ENCODE results near the gene GNG3.
"Not testable (repeated sequence)": the region's sequence is repeated elsewhere in the genome, so short reads cannot be mapped to it uniquely, and the experiment has no call there.

Gene GNG3

DNA sequence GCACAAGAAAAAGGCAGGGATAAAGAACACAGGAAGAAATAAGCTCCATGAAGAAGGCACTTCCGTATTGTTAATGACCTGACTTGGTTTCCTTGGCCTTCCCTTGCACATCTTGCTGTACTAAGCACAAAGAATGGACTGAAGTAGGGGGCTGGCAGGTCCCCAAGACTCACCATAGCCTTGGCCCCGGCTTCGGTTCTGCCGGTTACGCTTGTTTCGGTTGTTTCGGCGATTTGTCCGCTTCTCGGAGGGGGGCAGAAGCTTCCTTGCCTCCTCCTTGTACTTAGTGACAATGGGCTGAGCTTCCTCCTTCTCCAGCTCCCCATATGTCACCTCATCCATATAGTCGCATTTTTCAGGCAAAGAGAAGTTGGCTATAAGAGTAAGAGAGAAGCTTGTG is 9.3 kb downstream of the GNG3 start:
- DNase-seq (ENCODE audit: low spot score): no peak

DNA sequence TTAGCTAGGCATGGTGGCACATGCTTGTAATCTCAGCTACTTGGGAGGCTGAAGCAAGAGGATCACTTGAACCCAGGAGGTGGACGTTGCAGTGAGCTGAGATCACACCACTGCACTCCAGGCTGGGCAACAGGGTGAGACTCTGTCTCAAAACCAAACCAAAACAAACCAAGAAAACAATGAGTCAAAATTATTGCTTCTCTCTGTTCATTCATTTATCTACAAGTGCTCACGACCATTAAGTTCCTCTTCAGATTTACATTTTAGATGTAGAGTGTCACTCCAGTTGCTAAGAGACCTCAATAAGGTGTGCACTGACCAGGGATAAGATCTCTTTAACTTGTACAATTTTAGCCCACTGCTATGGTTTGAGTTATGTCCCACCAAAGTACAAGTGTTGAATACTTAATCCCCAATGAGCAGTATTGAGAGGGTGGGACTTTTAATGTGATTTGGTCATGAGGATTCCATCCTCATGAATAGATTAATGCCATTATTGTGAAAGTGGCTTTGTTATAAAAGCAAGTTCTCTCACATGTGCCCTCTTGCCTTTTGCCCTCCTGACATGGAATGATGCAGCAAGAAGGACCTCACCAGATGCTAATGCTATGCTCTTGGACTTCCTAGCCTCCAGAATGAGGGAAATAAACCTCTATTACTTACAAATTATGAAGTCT is 12.0 kb downstream of the GNG3 start:
- DNase-seq (ENCODE audit: low spot score): no peak

DNA sequence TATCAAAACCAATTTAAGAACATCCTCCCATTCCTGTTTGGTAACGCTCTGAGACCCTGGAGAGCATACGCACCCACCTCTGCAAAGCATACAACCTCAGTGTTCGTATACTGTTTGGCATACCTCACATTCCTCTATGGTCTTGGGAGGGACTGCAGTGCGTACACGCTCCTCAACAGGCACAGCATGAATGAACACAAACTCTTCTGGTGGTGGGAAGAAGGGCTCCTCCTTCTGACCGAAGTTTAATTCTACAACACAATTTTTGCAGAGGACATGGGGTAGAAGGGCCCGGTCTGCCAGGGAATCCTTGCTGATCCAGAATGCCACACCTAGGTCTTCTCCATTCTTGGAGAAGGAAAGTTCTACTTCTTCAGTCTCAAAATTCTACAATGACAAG is 14.5 kb downstream of the GNG3 start:
- no peak for DNase-seq (ENCODE audit: low spot score)

- no peak for DNase-seq (ENCODE audit: low spot score)
Observed at GRCh38 chr11:62724171-62724570, 16.7 kb downstream of the GNG3 start.

- DNase-seq (ENCODE audit: low spot score): no peak
Observed at GRCh38 chr11:62725646-62726045, 18.2 kb downstream of the GNG3 start.

GRCh38 chr11:62726156-62726914 is 18.9 kb downstream of the GNG3 start:
- DNase-seq (ENCODE audit: low spot score): no peak

DNA sequence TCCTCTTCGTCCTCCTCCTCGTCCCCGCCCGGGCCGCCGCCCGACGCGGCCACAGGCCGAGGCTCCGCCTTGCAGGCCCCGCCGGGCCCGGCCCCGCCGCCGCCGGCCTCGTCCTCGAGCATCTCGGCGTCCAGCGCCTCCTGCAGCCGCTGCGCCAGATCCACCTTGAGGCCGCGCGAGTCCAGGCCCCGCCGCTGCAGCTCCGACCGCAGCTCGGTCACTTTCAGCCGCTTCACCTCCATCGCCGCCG is 19.4 kb downstream of the GNG3 start:
- no peak for DNase-seq (ENCODE audit: low spot score)

DNA sequence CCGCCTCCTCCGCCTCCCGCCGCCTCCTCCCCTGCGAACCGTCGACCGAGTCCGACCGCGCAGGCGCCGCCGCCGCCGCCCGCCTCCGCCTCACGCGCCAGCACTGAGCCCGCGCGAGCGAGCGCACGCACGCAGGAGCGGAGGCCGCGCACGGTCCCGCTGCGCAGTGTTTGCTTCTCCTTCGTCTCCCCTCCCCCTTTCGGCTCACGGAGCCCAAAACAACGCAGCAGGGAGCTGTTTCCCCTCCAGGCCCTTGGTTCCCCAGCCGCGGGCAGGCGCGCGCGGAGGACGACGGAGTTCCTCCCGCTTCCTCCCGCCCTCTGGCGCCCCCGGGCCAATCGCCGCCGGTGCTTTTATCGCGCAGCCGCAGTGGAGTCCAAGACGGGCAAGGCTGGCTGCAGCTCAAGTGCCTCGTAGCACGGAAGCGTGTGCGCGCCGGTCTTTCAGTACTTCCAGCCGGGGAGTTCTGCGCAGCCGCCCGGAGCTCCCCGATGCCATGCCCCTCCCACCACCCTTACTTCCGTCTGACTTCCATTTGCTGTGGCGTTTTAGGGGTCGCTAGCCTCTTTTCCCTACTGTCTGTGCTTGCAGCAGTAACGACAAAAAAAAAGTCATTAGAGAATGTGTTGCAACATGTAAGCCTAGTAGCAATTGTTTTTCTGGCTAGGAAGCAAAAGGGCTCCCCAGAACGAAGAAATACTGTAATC is 19.8 kb downstream of the GNG3 start, which contains the start of gene HNRNPUL2:
TSS of gene HNRNPUL2 (minus strand) at position 293 of the 707 bp plus-strand sequence. CDS start 301 bp downstream, outside the sequence.
- DNase-seq (ENCODE audit: low spot score): peak; percentile 99

DNA sequence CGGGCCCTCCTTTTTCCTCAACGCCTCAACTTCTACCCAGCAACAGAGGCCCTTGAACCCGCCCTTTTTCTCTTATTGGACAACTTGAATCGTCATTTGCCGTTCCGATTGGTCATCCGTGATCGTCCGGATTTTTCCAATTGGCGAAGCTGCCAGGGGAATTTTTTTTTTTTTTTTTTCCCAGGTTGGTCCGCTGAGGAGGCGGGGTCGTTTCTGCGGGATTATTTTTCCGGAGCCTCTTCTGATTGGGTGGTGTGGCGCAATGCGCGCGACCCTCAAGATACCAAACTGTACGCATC is 20.3 kb downstream of the GNG3 start:
- peak; percentile 97 for DNase-seq (ENCODE audit: low spot score)

- DNase-seq (ENCODE audit: low spot score): peak; percentile 93
Observed at GRCh38 chr11:62728171-62728988, 20.9 kb downstream of the GNG3 start, which contains the start of gene TTC9C. TTC9C (plus strand) TSS chr11:62728486; CDS start chr11:62728849, 363 bp downstream.

GRCh38 chr11:62730076-62730475 is 22.6 kb downstream of the GNG3 start:
- not testable (repeated sequence) for DNase-seq (ENCODE audit: low spot score)

- DNase-seq (ENCODE audit: low spot score): peak; percentile 72
Observed at GRCh38 chr11:62732830-62733229, 25.4 kb downstream of the GNG3 start.

DNA sequence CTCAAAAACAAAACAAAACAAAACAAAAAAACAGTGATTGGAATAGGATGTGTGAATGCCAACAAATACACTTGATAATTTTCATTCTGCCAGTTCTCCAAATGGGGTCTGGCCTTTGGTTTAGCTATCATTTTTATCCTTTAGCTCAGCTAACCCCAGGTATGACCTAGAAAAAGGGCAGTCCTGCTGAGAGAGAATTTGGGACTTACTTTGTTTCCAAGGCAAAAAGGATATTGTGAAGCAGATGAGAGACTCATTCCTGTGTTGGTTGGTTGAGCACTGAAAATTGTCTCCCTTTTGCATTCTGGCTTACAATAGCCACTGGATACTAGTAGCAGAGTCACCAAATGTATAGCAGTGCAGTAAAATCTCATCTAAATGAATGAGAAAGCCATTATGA is 29.7 kb downstream of the GNG3 start:
- DNase-seq (ENCODE audit: low spot score): no peak

- DNase-seq (ENCODE audit: low spot score): peak; percentile 66
Observed at GRCh38 chr11:62747475-62748160, 40.1 kb downstream of the GNG3 start.

DNA sequence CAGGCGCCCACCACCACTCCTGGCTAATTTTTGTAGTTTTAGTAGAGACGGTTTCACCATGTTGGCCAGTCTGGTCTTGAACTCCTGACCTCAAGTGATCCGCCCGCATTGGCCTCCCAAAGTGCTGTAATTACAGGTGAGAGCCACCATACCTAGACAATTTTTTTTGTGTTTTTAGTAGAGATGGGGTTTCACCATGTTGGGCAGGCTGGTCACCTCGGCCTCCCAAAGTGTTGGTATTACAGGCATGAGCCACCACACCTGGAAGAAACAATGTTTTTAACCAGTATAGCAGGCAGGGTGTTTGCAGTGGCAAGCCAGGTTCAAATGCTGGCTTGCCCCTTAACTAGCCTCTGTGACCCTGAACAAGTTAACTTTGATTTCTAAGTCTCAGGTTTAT is 42.5 kb downstream of the GNG3 start:
- DNase-seq (ENCODE audit: low spot score): not testable (repeated sequence)

DNA sequence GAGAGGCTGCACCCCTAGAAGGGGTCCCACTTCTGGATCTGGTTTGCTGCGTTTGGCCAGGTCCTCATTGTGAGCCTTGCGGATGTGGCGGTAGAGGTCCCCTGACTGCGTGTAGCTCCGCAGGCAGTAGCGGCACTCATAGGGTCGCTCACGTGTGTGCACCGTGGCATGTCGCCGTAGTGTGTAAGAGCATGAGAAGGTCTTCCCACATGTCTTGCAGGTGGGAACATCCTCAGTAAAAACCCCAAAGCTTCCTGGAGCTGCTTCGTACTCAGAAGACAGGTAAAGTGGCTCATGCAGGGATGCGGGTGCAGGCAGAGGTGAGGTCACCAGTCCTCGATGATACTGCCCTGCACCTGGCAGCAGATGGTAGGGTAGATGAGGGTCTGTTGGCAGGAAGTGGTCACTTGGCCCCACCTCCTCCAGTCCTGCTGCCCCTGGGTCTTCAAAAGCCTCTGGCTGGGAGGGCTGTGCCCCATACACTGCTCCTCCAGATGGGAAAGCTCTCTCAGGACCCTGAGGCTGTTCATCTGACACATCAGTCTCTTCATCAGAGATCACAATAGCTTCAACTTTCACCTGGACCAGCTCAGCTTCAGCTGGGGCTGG is 44.8 kb downstream of the GNG3 start:
- no peak for DNase-seq (ENCODE audit: low spot score)

- no peak for DNase-seq (ENCODE audit: low spot score)
Observed at GRCh38 chr11:62752994-62753735, 45.7 kb downstream of the GNG3 start.

- DNase-seq (ENCODE audit: low spot score): peak; percentile 99
Observed at GRCh38 chr11:62753736-62754603, 46.5 kb downstream of the GNG3 start, which contains the start of gene ZBTB3. ZBTB3 (minus strand) TSS chr11:62754160; CDS start chr11:62753664, 496 bp downstream.

DNA sequence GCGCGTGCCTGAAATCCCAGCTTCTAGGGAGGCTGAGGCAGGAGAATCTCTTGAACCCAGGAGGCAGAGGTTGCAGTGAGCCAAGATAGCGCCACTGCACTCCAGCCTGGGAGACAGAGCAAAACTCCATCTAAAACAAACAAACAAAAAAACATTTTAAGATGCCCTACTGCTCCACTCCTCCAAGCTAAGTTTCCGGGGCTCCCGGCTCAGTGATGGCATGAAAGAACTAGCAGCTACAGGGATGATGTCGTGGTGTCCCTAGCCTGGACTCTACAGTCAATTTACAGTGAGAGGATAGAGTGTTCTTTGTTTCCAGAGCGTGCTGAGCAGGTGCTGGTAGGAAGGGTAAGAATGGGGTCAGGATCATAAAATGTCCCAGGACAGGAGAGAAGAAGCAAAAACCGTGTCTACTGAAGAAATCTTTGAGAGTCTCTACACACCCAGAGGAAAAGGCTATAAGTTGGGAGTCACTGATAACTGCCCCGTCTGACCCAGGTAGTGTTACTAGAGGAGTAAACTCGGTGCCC is 47.7 kb downstream of the GNG3 start:
- no peak for DNase-seq (ENCODE audit: low spot score)
